WTC11 (cell line): ENCODE results near the gene LAMA1. TPM values are rescaled to one million over a fixed set of nuclear protein-coding genes. Genes with fewer than 3 reads are reported as not detected.

Experiments used
- ATAC-seq: fragments of 200-7000 bp; cut with Tn5 transposase; 2 replicates; pipeline ENCODE4 v1.10.0; 2021; ENCODE audit warnings: mild to moderate bottlenecking, moderate library complexity
- CTCF ChIA-PET: fragments of 300-600 bp; sonication (Branson Sonifier 250); formaldehyde crosslinking; loops from one replicate; lab custom pipeline; 2021; ENCODE audit warnings: antibody characterized with exemption; lab: Charles Lee
- POLR2A ChIA-PET: fragments of 350-600 bp; sonication (Branson Sonifier 250); formaldehyde crosslinking; loops from one replicate; lab custom pipeline; 2021; ENCODE audit warnings: antibody characterized with exemption; lab: Charles Lee
- DNase-seq: peaks from one replicate; pipeline ENCODE4 v3.0.0; 2021; ENCODE audit warnings: low spot score
- H3K27ac Mint-ChIP-seq: 2 replicates; pipeline ENCODE4 v1.8.0; 2021; ENCODE audit warnings: mixed read lengths
- H3K27me3 Mint-ChIP-seq: 2 replicates; pipeline ENCODE4 v1.8.0; 2021; ENCODE audit warnings: low read depth, mild to moderate bottlenecking, moderate library complexity, mixed read lengths
- H3K36me3 Mint-ChIP-seq: 2 replicates; pipeline ENCODE4 v1.8.0; 2021; ENCODE audit warnings: mixed read lengths
- H3K4me1 Mint-ChIP-seq: 2 replicates; pipeline ENCODE4 v1.8.0; 2022; ENCODE audit warnings: mixed read lengths
- H3K4me3 Mint-ChIP-seq: 2 replicates; pipeline ENCODE4 v1.8.0; 2021; ENCODE audit warnings: mild to moderate bottlenecking, moderate library complexity, mixed read lengths
- H3K9me3 Mint-ChIP-seq: 2 replicates; pipeline ENCODE4 v1.8.0; 2021; ENCODE audit warnings: mixed read lengths
- E2F4 ChIP-seq: sonication (generic); formaldehyde crosslinking; IDR thresholded peaks from 2 replicates; pipeline ENCODE4 v1.8.1; 2022; ENCODE audit warnings: low read depth, mild to moderate bottlenecking, moderate library complexity, missing genetic modification reagents, borderline replicate concordance
- FOXK1 ChIP-seq: sonication (generic); formaldehyde crosslinking; IDR thresholded peaks from 2 replicates; pipeline ENCODE4 v1.8.0; 2022; ENCODE audit warnings: mild to moderate bottlenecking, moderate library complexity, missing genetic modification reagents
- FOXP4 ChIP-seq: sonication (generic); formaldehyde crosslinking; IDR thresholded peaks from 2 replicates; pipeline ENCODE4 v1.8.0; 2022; ENCODE audit warnings: mild to moderate bottlenecking, missing genetic modification reagents
- GRHL2 ChIP-seq: fragments of 250-450 bp; sonication (Bioruptor Pico); IDR thresholded peaks from 2 replicates; pipeline ENCODE4 v1.8.0; 2022; ENCODE audit warnings: mild to moderate bottlenecking, moderate library complexity; ENCODE audit not compliant: insufficient replicate concordance, severe bottlenecking
- GTF2I ChIP-seq: fragments of 250-450 bp; sonication (Bioruptor Pico); conservative IDR thresholded peaks from 2 replicates; pipeline ENCODE4 v1.4.0; 2021; ENCODE audit warnings: mild to moderate bottlenecking
- HMGA2 ChIP-seq: fragments of 250-450 bp; sonication (Bioruptor Pico); IDR thresholded peaks from 2 replicates; pipeline ENCODE4 v1.4.0; 2021; ENCODE audit warnings: mild to moderate bottlenecking, moderate library complexity
- MLX ChIP-seq: sonication (generic); formaldehyde crosslinking; IDR thresholded peaks from 2 replicates; pipeline ENCODE4 v1.8.1; 2023; ENCODE audit warnings: mild to moderate bottlenecking, missing genetic modification reagents, moderate library complexity
- NR3C1 ChIP-seq: sonication (generic); formaldehyde crosslinking; conservative IDR thresholded peaks from 2 replicates; pipeline ENCODE4 v1.8.1; 2023; ENCODE audit warnings: low read depth, mild to moderate bottlenecking, missing genetic modification reagents
- RELA ChIP-seq: sonication (generic); formaldehyde crosslinking; IDR thresholded peaks from 2 replicates; pipeline ENCODE4 v1.8.1; 2022; ENCODE audit warnings: missing genetic modification reagents, mild to moderate bottlenecking, borderline replicate concordance
- SP1 ChIP-seq: sonication (generic); formaldehyde crosslinking; conservative IDR thresholded peaks from 2 replicates; pipeline ENCODE4 v1.8.1; 2022; ENCODE audit warnings: missing genetic modification reagents
- STAT6 ChIP-seq: sonication (generic); formaldehyde crosslinking; conservative IDR thresholded peaks from 2 replicates; pipeline ENCODE4 v1.8.1; 2023; ENCODE audit warnings: mild to moderate bottlenecking, low read depth, missing genetic modification reagents, moderate library complexity
- TEAD4 ChIP-seq: sonication (generic); formaldehyde crosslinking; IDR thresholded peaks from 2 replicates; pipeline ENCODE4 v1.8.0; 2022; ENCODE audit warnings: mild to moderate bottlenecking, missing genetic modification reagents
- ZNF121 ChIP-seq: sonication (generic); formaldehyde crosslinking; IDR thresholded peaks from 2 replicates; pipeline ENCODE4 v1.8.0; 2023; ENCODE audit warnings: missing genetic modification reagents
- ZNF138 ChIP-seq: sonication (generic); formaldehyde crosslinking; conservative IDR thresholded peaks from 2 replicates; pipeline ENCODE4 v1.8.1; 2022; ENCODE audit warnings: mild to moderate bottlenecking, moderate library complexity, missing genetic modification reagents
- ZNF423 ChIP-seq: fragments of 250-450 bp; sonication (Bioruptor Pico); IDR thresholded peaks from 2 replicates; pipeline ENCODE4 v2.1.2; 2022; ENCODE audit warnings: mild to moderate bottlenecking, moderate library complexity
- ZNF671 ChIP-seq: fragments of 250-450 bp; sonication (Bioruptor Pico); IDR thresholded peaks from 2 replicates; pipeline ENCODE4 v1.8.0; 2021; ENCODE audit warnings: mild to moderate bottlenecking
- total RNA-seq: library from RNA; stranded (reverse); gene quantifications from 3 replicates; pipeline ENCODE4 v1.2.3, GENCODE V29; 2021

Gene LAMA1
- total RNA-seq, 1 experiment from 2014 or later, result 50.7 TPM

- TF ChIP-seq RELA (CRISPR knock-in tag), result no peak
- TF ChIP-seq ZNF121 (CRISPR knock-in tag), result no peak
- no peak for TF ChIP-seq FOXP4 (CRISPR knock-in tag)
- TF ChIP-seq ZNF138 (CRISPR knock-in tag), result no peak
- TF ChIP-seq HMGA2, result no peak
- no peak for TF ChIP-seq MLX
- TF ChIP-seq STAT6 (CRISPR knock-in tag), result no peak
- no peak for TF ChIP-seq GTF2I
Measured at GRCh38 chr18:7066965-7067555, 50.5 kb downstream of the LAMA1 start (continued).

GRCh38 chr18:7065736-7066135 is 51.9 kb downstream of the LAMA1 start:
- TF ChIP-seq E2F4 (CRISPR knock-in tag) (no peak), SP1 (CRISPR knock-in tag) (no peak), ZNF671 (CRISPR knock-in tag) (no peak), NR3C1 (no peak), FOXK1 (no peak), ZNF423 (CRISPR knock-in tag) (no peak), ZNF121 (CRISPR knock-in tag) (no peak), TEAD4 (CRISPR knock-in tag) (no peak)
- CTCF ChIA-PET, result interaction anchor here (0.9 to 1.4 kb wide), 2 partner anchors 27 to 111 kb away, joined by 3 to 8 read pairs; no protein-coding TSS in a partner anchor
- Mint-ChIP-seq H3K27me3 (no peaks in the 10 kb centered on the region), H3K4me3 (no peak overlapping the region), H3K9me3 (no peaks in the 10 kb centered on the region), H3K36me3 (no peaks in the 10 kb centered on the region), H3K27ac (no peak overlapping the region), H3K4me1 (peaks cover 17% of the 10 kb centered on the region)
- no peak for ATAC-seq
- DNase-seq, result no peak
- POLR2A ChIA-PET, result interaction anchor here (0.7 kb wide), 1 partner anchor 75 kb away, joined by 3 read pairs; no protein-coding TSS in a partner anchor

- Mint-ChIP-seq H3K4me3 (no peak overlapping the region), H3K4me1 (peaks cover 10% of the 10 kb centered on the region)
- CTCF ChIA-PET, result interaction anchor here (0.7 kb wide), 1 partner anchor 1976 kb away, joined by 3 read pairs; no protein-coding TSS in a partner anchor
- TF ChIP-seq GTF2I (no peak), GRHL2 (CRISPR knock-in tag) (no peak), ZNF423 (CRISPR knock-in tag) (no peak)
- TF ChIP-seq, all 79 proteins: peak for 0
- Mint-ChIP-seq H3K27ac (no peak overlapping the region), H3K27me3 (no peaks in the 10 kb centered on the region), H3K9me3 (no peaks in the 10 kb centered on the region), H3K36me3 (peaks cover 2% of the 10 kb centered on the region; the same call in 1 of the 2 replicates)
- POLR2A ChIA-PET, result no interaction called here
- DNase-seq, result no peak
- ATAC-seq, result no peak
Measured at GRCh38 chr18:7064346-7064745, 53.3 kb downstream of the LAMA1 start.
